IPS DF 4.7 (cell line): ENCODE data around the gene TBK1.
"Not testable (repeated sequence)": the region's sequence is repeated elsewhere in the genome, so short reads cannot be mapped to it uniquely, and the experiment has no call there.

Experiments
- DNase-seq: peaks from one replicate; pipeline ENCODE4 v3.0.0-alpha.2; 2013; ENCODE audit warnings: low spot score; ENCODE audit errors: extremely low read depth

Gene TBK1

GRCh38 chr12:64496839-64497400 is 45.0 kb downstream of the TBK1 start:
- no peak for DNase-seq

GRCh38 chr12:64497484-64497883 is 45.6 kb downstream of the TBK1 start:
- no peak for DNase-seq

- no peak for DNase-seq
Observed at GRCh38 chr12:64497903-64498302, 46.0 kb downstream of the TBK1 start.

GRCh38 chr12:64500394-64500793 is 48.5 kb downstream of the TBK1 start:
- DNase-seq = no peak

- no peak for DNase-seq
Observed at GRCh38 chr12:64501486-64501885, 49.6 kb downstream of the TBK1 start.

GRCh38 chr12:64506955-64507354 is 55.0 kb downstream of the TBK1 start:
- no peak for DNase-seq

- no peak for DNase-seq
Observed at GRCh38 chr12:64510667-64511066, 58.7 kb downstream of the TBK1 start.

- no peak for DNase-seq
Observed at GRCh38 chr12:64518396-64518795, 66.5 kb downstream of the TBK1 start.

GRCh38 chr12:64521833-64522232 is 69.9 kb downstream of the TBK1 start:
- DNase-seq = no peak

- DNase-seq = no peak
Observed at GRCh38 chr12:64522316-64522715, 70.4 kb downstream of the TBK1 start.

GRCh38 chr12:64522807-64523206 is 70.9 kb downstream of the TBK1 start:
- DNase-seq = no peak

GRCh38 chr12:64523565-64524444 is 71.9 kb downstream of the TBK1 start:
- not testable (repeated sequence) for DNase-seq

GRCh38 chr12:64525461-64526160 is 73.7 kb downstream of the TBK1 start:
- no peak for DNase-seq

GRCh38 chr12:64526859-64527258 is 74.9 kb downstream of the TBK1 start:
- no peak for DNase-seq

- no peak for DNase-seq
Observed at GRCh38 chr12:64528616-64529015, 76.7 kb downstream of the TBK1 start.

GRCh38 chr12:64530566-64530965 is 78.6 kb downstream of the TBK1 start:
- no peak for DNase-seq

GRCh38 chr12:64531665-64532334 is 79.9 kb downstream of the TBK1 start:
- no peak for DNase-seq

- no peak for DNase-seq
Observed at GRCh38 chr12:64532734-64533351, 80.9 kb downstream of the TBK1 start.

- DNase-seq = no peak
Observed at GRCh38 chr12:64534672-64535199, 82.8 kb downstream of the TBK1 start.

GRCh38 chr12:64538121-64538520 is 86.2 kb downstream of the TBK1 start:
- no peak for DNase-seq

- DNase-seq = not testable (repeated sequence)
Observed at GRCh38 chr12:64542409-64543047, 90.6 kb downstream of the TBK1 start.
